HEK293T (cell line): ENCODE results near the gene SH2D4B.

Source experiments
- ARNT ChIP-seq: fragments of 450-650 bp; IDR thresholded peaks from 2 replicates; pipeline ENCODE4 v1.6.1; 2017; ENCODE audit warnings: mild to moderate bottlenecking
- BHLHE40 ChIP-seq: fragments of 450-650 bp; IDR thresholded peaks from 2 replicates; pipeline ENCODE4 v1.6.1; 2016; ENCODE audit warnings: mild to moderate bottlenecking, moderate library complexity, borderline replicate concordance
- CTBP1 ChIP-seq: fragments of 450-650 bp; IDR thresholded peaks from 2 replicates; pipeline ENCODE4 v1.6.1; 2016; ENCODE audit warnings: borderline replicate concordance
- ELF4 ChIP-seq: fragments of 450-650 bp; IDR thresholded peaks from 2 replicates; pipeline ENCODE4 v1.6.1; 2017; ENCODE audit warnings: antibody characterized with exemption
- FOXA1 ChIP-seq: fragments of 450-650 bp; IDR thresholded peaks from 2 replicates; pipeline ENCODE4 v1.6.1; 2016; ENCODE audit warnings: mild to moderate bottlenecking
- FOXK2 ChIP-seq: fragments of 450-650 bp; IDR thresholded peaks from 2 replicates; pipeline ENCODE4 v1.6.1; 2016; ENCODE audit warnings: mild to moderate bottlenecking
- FOXM1 ChIP-seq: fragments of 450-650 bp; IDR thresholded peaks from 2 replicates; pipeline ENCODE4 v1.6.1; 2017; ENCODE audit warnings: mild to moderate bottlenecking, borderline replicate concordance
- HDGF ChIP-seq: fragments of 450-650 bp; IDR thresholded peaks from 2 replicates; pipeline ENCODE4 v1.6.1; 2017; ENCODE audit warnings: antibody characterized with exemption, borderline replicate concordance
- NFRKB ChIP-seq: fragments of 450-650 bp; IDR thresholded peaks from 2 replicates; pipeline ENCODE4 v1.6.1; 2016; ENCODE audit warnings: mild to moderate bottlenecking, moderate library complexity
- SP1 ChIP-seq: fragments of 450-650 bp; IDR thresholded peaks from 2 replicates; pipeline ENCODE4 v1.6.1; 2017
- TARDBP ChIP-seq: fragments of 450-650 bp; IDR thresholded peaks from 2 replicates; pipeline ENCODE4 v1.6.1; 2016
- TF ChIP-seq, protein P1 (sequence below): fragments of 450-650 bp; IDR thresholded peaks from 2 replicates; pipeline ENCODE4 v1.6.1; 2016

DNA sequence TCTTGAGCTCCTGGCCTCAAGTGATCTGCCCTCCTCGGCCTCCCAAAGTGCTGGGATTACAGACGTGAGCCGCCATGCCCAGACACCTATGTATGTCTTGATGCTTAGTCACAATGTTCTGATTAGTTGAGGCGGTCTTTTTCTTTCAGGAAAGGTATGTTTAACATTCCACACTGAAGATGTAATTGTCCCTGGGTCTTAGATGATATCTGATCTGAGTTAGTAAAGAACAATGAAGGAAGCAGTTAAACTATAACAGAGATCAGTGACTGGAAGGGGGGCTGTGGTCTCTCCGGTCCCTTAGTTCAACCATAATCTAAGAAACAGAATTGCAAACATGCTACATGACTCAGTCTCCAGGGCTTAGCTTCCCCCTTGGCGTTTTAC, 31.5 kb upstream of the SH2D4B start:
- TF ChIP-seq ELF4, result no peak
- TF ChIP-seq, protein P1, sequence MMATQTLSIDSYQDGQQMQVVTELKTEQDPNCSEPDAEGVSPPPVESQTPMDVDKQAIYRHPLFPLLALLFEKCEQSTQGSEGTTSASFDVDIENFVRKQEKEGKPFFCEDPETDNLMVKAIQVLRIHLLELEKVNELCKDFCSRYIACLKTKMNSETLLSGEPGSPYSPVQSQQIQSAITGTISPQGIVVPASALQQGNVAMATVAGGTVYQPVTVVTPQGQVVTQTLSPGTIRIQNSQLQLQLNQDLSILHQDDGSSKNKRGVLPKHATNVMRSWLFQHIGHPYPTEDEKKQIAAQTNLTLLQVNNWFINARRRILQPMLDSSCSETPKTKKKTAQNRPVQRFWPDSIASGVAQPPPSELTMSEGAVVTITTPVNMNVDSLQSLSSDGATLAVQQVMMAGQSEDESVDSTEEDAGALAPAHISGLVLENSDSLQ, result no peak
- TF ChIP-seq TARDBP, result no peak
- TF ChIP-seq FOXM1, result no peak
- TF ChIP-seq FOXA1, result no peak
- TF ChIP-seq SP1, result no peak
- no peak for TF ChIP-seq HDGF
- TF ChIP-seq BHLHE40, result no peak
- no peak for TF ChIP-seq CTBP1
- no peak for TF ChIP-seq ARNT
- TF ChIP-seq NFRKB, result no peak
- no peak for TF ChIP-seq FOXK2
